Activated CD8-positive, alpha-beta memory T cell treated with anti-CD3 and anti-CD28 coated beads, Interleukin-2, amount 10 ng/mL, durations not matched to agents 7 days and 5 days (primary cell): ENCODE measurements around the gene KIF5C. TPM values are rescaled to one million over a fixed set of nuclear protein-coding genes. Genes with fewer than 3 reads are reported as not detected.

Source experiments
- ATAC-seq: fragments of 150-1000 bp; cut with Tn5 transposase; one replicate; pipeline ENCODE4 v1.10.0; 2021; ENCODE audit warnings: moderate library complexity
- CTCF ChIA-PET: fragments of 350-600 bp; sonication (Branson Sonifier 250); formaldehyde crosslinking; loops from one replicate; lab custom pipeline; 2021; ENCODE audit warnings: antibody characterized with exemption; lab: Charles Lee
- DNase-seq: peaks from one replicate; pipeline ENCODE4 v3.0.0-alpha.2; 2020
- H3K27ac Mint-ChIP-seq: one replicate; pipeline ENCODE4 v1.8.0; 2021; ENCODE audit warnings: mild to moderate bottlenecking, mixed read lengths
- H3K27me3 Mint-ChIP-seq: one replicate; pipeline ENCODE4 v1.8.0; 2021; ENCODE audit warnings: mixed read lengths
- H3K36me3 Mint-ChIP-seq: one replicate; pipeline ENCODE4 v1.8.0; 2021; ENCODE audit warnings: mild to moderate bottlenecking, mixed read lengths
- H3K4me1 Mint-ChIP-seq: one replicate; pipeline ENCODE4 v1.8.0; 2021; ENCODE audit warnings: mixed read lengths
- H3K4me3 Mint-ChIP-seq: one replicate; pipeline ENCODE4 v1.8.0; 2021; ENCODE audit warnings: mild to moderate bottlenecking, moderate library complexity, mixed read lengths
- H3K9me3 Mint-ChIP-seq: one replicate; pipeline ENCODE4 v1.8.0; 2022; ENCODE audit warnings: low read depth, mixed read lengths
- total RNA-seq, 2 experiments: library from RNA; stranded (reverse); gene quantifications; one replicate each; pipeline ENCODE4 v1.2.3, GENCODE V29; 2021

Gene KIF5C
- total RNA-seq, 2 experiments from 2014 or later = 16.2 to 18.3 TPM

DNA sequence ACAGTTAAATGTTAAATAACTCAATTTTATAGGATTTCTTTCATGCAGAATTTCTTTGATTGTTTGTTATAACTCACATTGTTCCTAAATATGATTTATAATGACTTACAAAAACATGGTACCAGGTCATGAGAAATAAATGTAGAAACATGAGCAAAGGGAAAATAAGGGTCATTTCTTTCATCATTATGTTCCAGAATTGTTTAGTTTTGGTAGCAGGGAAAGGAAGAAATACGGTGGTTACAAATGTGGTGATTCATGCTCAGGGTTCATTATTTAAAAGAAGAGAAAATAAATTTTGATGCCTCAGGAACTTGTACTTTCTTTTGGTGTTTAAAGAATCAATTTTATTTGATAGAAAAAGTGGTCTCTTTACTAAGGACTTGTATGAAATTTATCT, 167.9 kb downstream of the KIF5C start:
- H3K4me3 Mint-ChIP-seq = no peak overlapping the region
- H3K27me3 Mint-ChIP-seq = peaks cover 77% of the 10 kb centered on the region

DNA sequence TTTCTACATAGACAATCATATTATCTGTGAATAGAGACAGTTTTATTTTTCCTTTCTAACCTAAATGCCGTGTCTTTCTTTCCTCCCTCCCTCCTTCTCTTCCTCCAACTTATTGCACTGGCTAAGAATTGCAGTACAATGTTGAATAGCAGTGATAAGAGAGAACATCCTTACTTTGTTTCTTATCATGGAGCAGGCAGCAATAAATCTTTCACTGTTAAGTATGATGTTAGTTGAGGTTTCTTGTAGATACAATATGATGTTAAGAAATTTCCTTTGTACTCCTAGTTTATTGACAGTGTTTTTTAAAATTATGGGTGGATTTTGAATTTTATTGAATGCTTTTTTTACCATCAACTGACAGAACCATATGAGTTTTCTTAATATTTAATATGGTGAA, 169.5 kb downstream of the KIF5C start:
- peaks cover 1% of the 10 kb centered on the region for H3K4me1 Mint-ChIP-seq
- H3K27me3 Mint-ChIP-seq = peaks cover 71% of the 10 kb centered on the region
- CTCF ChIA-PET = no interaction called here
- H3K36me3 Mint-ChIP-seq = no peaks in the 10 kb centered on the region
- no peak overlapping the region for H3K27ac Mint-ChIP-seq
- no peak for DNase-seq
- ATAC-seq = no peak
- no peak overlapping the region for H3K4me3 Mint-ChIP-seq
- H3K9me3 Mint-ChIP-seq = peaks cover 3% of the 10 kb centered on the region

More for the DNA sequence above, 167.9 kb downstream of the KIF5C start:
- H3K4me1 Mint-ChIP-seq = no peaks in the 10 kb centered on the region
- no peaks in the 10 kb centered on the region for H3K36me3 Mint-ChIP-seq
- DNase-seq (no peak), ATAC-seq (no peak)
- H3K27ac Mint-ChIP-seq = no peak overlapping the region
- CTCF ChIA-PET = no interaction called here
- peaks cover 3% of the 10 kb centered on the region for H3K9me3 Mint-ChIP-seq

- no peak overlapping the region for H3K4me3 Mint-ChIP-seq
- DNase-seq = no peak
- CTCF ChIA-PET = no interaction called here
- H3K27me3 Mint-ChIP-seq = peaks cover 49% of the 10 kb centered on the region
- peaks cover 10% of the 10 kb centered on the region for H3K4me1 Mint-ChIP-seq
- H3K27ac Mint-ChIP-seq = no peak overlapping the region
- no peaks in the 10 kb centered on the region for H3K36me3 Mint-ChIP-seq
- peaks cover 3% of the 10 kb centered on the region for H3K9me3 Mint-ChIP-seq
- no peak for ATAC-seq
Observed at GRCh38 chr2:149047118-149047517, 172.1 kb downstream of the KIF5C start.

DNA sequence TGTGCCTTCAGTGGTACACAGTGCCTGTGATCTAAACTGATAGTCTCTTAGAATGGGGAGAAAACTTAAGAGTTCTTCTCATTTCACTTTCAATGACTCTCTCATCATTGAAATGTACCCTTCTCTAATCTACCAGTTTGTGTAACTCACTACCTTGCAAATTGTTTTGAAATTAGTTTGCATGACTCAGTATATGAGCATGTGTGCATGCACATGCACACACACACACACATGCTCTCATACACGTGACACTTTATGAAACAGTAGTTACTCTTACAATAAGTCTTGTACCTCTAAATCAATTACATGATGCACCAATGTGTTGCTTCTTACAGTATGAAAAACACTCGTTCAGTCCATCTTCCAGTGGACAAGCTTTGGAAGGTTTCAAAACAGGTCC, 174.1 kb downstream of the KIF5C start:
- Mint-ChIP-seq H3K4me1 (peaks cover 10% of the 10 kb centered on the region), H3K4me3 (no peak overlapping the region), H3K27ac (no peak overlapping the region), H3K27me3 (peaks cover 36% of the 10 kb centered on the region), H3K9me3 (peaks cover 3% of the 10 kb centered on the region), H3K36me3 (no peaks in the 10 kb centered on the region)
- CTCF ChIA-PET = no interaction called here
- ATAC-seq (no peak), DNase-seq (no peak)

GRCh38 chr2:149050188-149050587, 175.2 kb downstream of the KIF5C start:
- ATAC-seq = peak; percentile 42
- Mint-ChIP-seq H3K27ac (no peak overlapping the region), H3K27me3 (peaks cover 33% of the 10 kb centered on the region), H3K4me1 (peaks cover 10% of the 10 kb centered on the region), H3K4me3 (no peak overlapping the region), H3K9me3 (peaks cover 3% of the 10 kb centered on the region), H3K36me3 (no peaks in the 10 kb centered on the region)
- no peak for DNase-seq
- CTCF ChIA-PET = no interaction called here

- Mint-ChIP-seq H3K4me3 (no peak overlapping the region), H3K36me3 (no peaks in the 10 kb centered on the region), H3K27ac (no peak overlapping the region), H3K4me1 (no peaks in the 10 kb centered on the region), H3K27me3 (peaks cover 33% of the 10 kb centered on the region), H3K9me3 (no peaks in the 10 kb centered on the region)
- CTCF ChIA-PET = no interaction called here
- ATAC-seq (no peak), DNase-seq (no peak)
Observed at GRCh38 chr2:149055751-149056150, 180.7 kb downstream of the KIF5C start.

DNA sequence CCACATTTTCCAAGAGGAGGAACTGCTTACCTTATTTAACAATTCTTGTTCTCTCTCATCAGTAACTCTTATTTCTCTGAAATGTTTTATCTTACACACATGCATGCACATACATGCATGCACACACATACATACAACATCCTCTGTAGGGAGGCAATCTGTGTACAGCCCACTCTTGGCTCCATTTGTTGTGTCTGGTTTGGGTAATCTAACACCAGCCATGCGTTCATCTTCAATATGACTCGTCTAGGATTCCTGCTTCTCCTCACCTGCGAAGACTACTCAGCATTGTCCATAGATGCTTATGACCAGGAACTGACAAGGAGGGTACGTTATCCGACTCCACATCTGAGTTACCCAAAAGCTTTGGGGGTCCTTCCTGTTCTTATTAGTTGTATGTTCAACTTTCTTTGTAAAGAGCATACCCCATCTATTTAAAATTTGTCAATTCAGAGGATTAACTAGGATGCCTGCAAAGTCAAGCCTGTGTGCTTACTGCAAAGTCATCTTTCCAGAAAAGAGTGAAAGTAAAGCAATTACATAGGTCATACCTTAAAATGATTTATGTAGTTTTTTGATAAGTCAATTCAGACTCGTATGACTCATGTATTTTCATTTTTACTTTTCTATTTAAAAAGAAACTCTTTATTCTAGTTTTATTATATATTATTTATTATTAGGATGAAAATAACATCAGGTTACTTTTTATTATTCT, 181.7 kb downstream of the KIF5C start:
- Mint-ChIP-seq H3K9me3 (no peaks in the 10 kb centered on the region), H3K4me1 (no peaks in the 10 kb centered on the region), H3K27me3 (peaks cover 38% of the 10 kb centered on the region), H3K4me3 (no peak overlapping the region), H3K36me3 (no peaks in the 10 kb centered on the region), H3K27ac (no peak overlapping the region)
- no peak for ATAC-seq
- DNase-seq = no peak
- CTCF ChIA-PET = no interaction called here

- H3K36me3 Mint-ChIP-seq = no peaks in the 10 kb centered on the region
- no peak for ATAC-seq
Observed at GRCh38 chr2:149057401-149057800, 182.4 kb downstream of the KIF5C start.

GRCh38 chr2:149058936-149059335, 183.9 kb downstream of the KIF5C start:
- H3K36me3 Mint-ChIP-seq = no peaks in the 10 kb centered on the region
- no peaks in the 10 kb centered on the region for H3K9me3 Mint-ChIP-seq
- H3K4me1 Mint-ChIP-seq = no peaks in the 10 kb centered on the region
- CTCF ChIA-PET = no interaction called here
- H3K27me3 Mint-ChIP-seq = peaks cover 44% of the 10 kb centered on the region
- H3K27ac Mint-ChIP-seq = no peak overlapping the region
- no peak overlapping the region for H3K4me3 Mint-ChIP-seq
- DNase-seq (no peak), ATAC-seq (no peak)

More at GRCh38 chr2:149057401-149057800, 182.4 kb downstream of the KIF5C start:
- no peak for DNase-seq
- Mint-ChIP-seq H3K4me1 (no peaks in the 10 kb centered on the region), H3K9me3 (no peaks in the 10 kb centered on the region), H3K4me3 (no peak overlapping the region), H3K27ac (no peak overlapping the region), H3K27me3 (peaks cover 38% of the 10 kb centered on the region)
- CTCF ChIA-PET = no interaction called here

GRCh38 chr2:149059822-149060221, 184.8 kb downstream of the KIF5C start:
- H3K36me3 Mint-ChIP-seq = no peaks in the 10 kb centered on the region
- ATAC-seq = no peak
- CTCF ChIA-PET = no interaction called here

DNA sequence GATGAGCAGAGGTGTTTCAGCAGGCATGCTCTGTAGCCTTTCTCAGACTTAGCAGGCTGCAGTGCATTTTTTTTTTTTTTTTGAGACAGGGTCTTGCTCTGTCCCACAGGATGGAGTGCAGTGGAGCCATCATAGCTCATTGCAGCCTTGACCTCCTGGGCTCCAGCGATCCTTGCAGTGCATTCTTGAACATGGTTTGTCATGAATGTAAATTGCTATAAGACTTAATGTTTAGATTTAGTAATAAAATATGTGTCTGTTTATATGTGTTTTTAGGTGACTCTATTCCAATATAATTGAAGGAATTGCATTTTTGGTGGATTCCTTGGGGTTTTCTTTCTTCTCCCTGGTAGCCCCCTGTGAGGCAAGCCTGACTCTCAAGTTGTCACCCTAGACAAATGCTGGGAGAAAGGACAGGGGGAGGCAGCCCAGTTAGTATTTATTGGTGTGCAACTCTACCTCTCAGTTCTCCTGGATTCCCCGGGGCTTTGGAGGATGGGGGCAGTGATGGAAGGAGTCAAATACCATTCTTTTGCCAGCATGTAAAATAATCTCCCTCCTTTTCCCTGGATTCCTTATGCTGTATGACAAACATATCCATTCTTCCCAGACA, 186.2 kb downstream of the KIF5C start:
- CTCF ChIA-PET = no interaction called here
- Mint-ChIP-seq H3K27ac (no peak overlapping the region), H3K9me3 (no peaks in the 10 kb centered on the region), H3K36me3 (no peaks in the 10 kb centered on the region), H3K4me3 (no peak overlapping the region), H3K27me3 (peaks cover 28% of the 10 kb centered on the region), H3K4me1 (no peaks in the 10 kb centered on the region)
- DNase-seq = no peak
- no peak for ATAC-seq

More at GRCh38 chr2:149059822-149060221, 184.8 kb downstream of the KIF5C start:
- no peak overlapping the region for H3K4me3 Mint-ChIP-seq
- no peaks in the 10 kb centered on the region for H3K4me1 Mint-ChIP-seq
- H3K27me3 Mint-ChIP-seq = peaks cover 40% of the 10 kb centered on the region
- H3K27ac Mint-ChIP-seq = no peak overlapping the region
- H3K9me3 Mint-ChIP-seq = no peaks in the 10 kb centered on the region
- DNase-seq = no peak

- CTCF ChIA-PET = no interaction called here
- Mint-ChIP-seq H3K36me3 (no peaks in the 10 kb centered on the region), H3K4me1 (no peaks in the 10 kb centered on the region), H3K27ac (no peak overlapping the region), H3K27me3 (peaks cover 20% of the 10 kb centered on the region), H3K4me3 (no peak overlapping the region), H3K9me3 (no peaks in the 10 kb centered on the region)
- no peak for DNase-seq
- no peak for ATAC-seq
Observed at GRCh38 chr2:149062531-149062930, 187.5 kb downstream of the KIF5C start.

GRCh38 chr2:149063177-149063576, 188.2 kb downstream of the KIF5C start:
- CTCF ChIA-PET = no interaction called here
- no peaks in the 10 kb centered on the region for H3K36me3 Mint-ChIP-seq
- H3K4me3 Mint-ChIP-seq = no peak overlapping the region
- DNase-seq (no peak), ATAC-seq (no peak)
- no peak overlapping the region for H3K27ac Mint-ChIP-seq
- no peaks in the 10 kb centered on the region for H3K9me3 Mint-ChIP-seq
- H3K4me1 Mint-ChIP-seq = no peaks in the 10 kb centered on the region
- H3K27me3 Mint-ChIP-seq = peaks cover 19% of the 10 kb centered on the region

GRCh38 chr2:149064365-149064841, 189.4 kb downstream of the KIF5C start:
- no peak overlapping the region for H3K27ac Mint-ChIP-seq
- no peak for DNase-seq
- H3K9me3 Mint-ChIP-seq = no peaks in the 10 kb centered on the region
- no peak overlapping the region for H3K4me3 Mint-ChIP-seq
- H3K4me1 Mint-ChIP-seq = peaks cover 6% of the 10 kb centered on the region
- H3K27me3 Mint-ChIP-seq = peaks cover 22% of the 10 kb centered on the region
- CTCF ChIA-PET = no interaction called here
- H3K36me3 Mint-ChIP-seq = no peaks in the 10 kb centered on the region
- ATAC-seq = no peak
